Keratinocyte (primary cell): ENCODE results near the gene LHX5. TPM values are rescaled to one million over a fixed set of nuclear protein-coding genes. Genes with fewer than 3 reads are reported as not detected.

ENCODE experiments used
- DNase-seq: peaks from one replicate; pipeline ENCODE4 v3.0.0-alpha.2; 2011; ENCODE audit warnings: low read depth, missing footprints, low spot score
- FAIRE-seq: peaks from 2 replicates; lab custom pipeline; 2011; peaks lifted over from hg19 to GRCh38; lab: Jason Lieb, UNC
- H2AFZ ChIP-seq: 2 replicates; pipeline ENCODE4 v1.6.0; 2012; ENCODE audit warnings: low read length, control low read depth, inconsistent platforms; ENCODE audit not compliant: control insufficient read depth
- H3K27ac ChIP-seq: 2 replicates; pipeline ENCODE4 v1.5.1; 2011; ENCODE audit warnings: low read length; ENCODE audit not compliant: control insufficient read depth, insufficient read depth
- H3K27me3 ChIP-seq: 3 replicates; pipeline ENCODE4 v1.6.0; 2011; ENCODE audit warnings: low read length; ENCODE audit not compliant: control insufficient read depth, insufficient read depth; ENCODE audit errors: extremely low read depth
- H3K36me3 ChIP-seq, 2 experiments: 2 replicates in 1 of 2; 3 replicates in 1 of 2; pipeline ENCODE4 v1.5.1; 2011; ENCODE audit warnings: low read length in 2 of 2, mild to moderate bottlenecking in 1 of 2; ENCODE audit not compliant: control insufficient read depth in 2 of 2, insufficient read depth in 2 of 2; ENCODE audit errors: extremely low read depth in 1 of 2
- H3K4me1 ChIP-seq: 3 replicates; pipeline ENCODE4 v1.5.1; 2011; ENCODE audit warnings: low read length; ENCODE audit not compliant: control insufficient read depth, insufficient read depth; ENCODE audit errors: extremely low read depth
- H3K4me2 ChIP-seq: 3 replicates; pipeline ENCODE4 v1.6.0; 2011; ENCODE audit warnings: low read depth, low read length; ENCODE audit not compliant: control insufficient read depth, insufficient read depth; ENCODE audit errors: extremely low read depth
- H3K4me3 ChIP-seq, 3 experiments: fragments of 200-600 bp in 1 of 3; sonication (generic) in 1 of 3; 2 replicates in 2 of 3; 3 replicates in 1 of 3; pipeline ENCODE4 v1.5.1; 2011 to 2016; ENCODE audit warnings: low read length in 3 of 3, mild to moderate bottlenecking in 3 of 3, control low read depth in 2 of 3, inconsistent platforms in 1 of 3, low read depth in 1 of 3, mixed read lengths in 1 of 3, mixed run types in 1 of 3, moderate library complexity in 1 of 3; ENCODE audit not compliant: control insufficient read depth in 2 of 3, insufficient read depth in 2 of 3; ENCODE audit errors: extremely low read depth in 1 of 3
- H3K79me2 ChIP-seq: 2 replicates; pipeline ENCODE4 v1.6.0; 2012; ENCODE audit warnings: low read length; ENCODE audit not compliant: control insufficient read depth, insufficient read depth
- H3K9ac ChIP-seq: 3 replicates; pipeline ENCODE4 v1.6.0; 2011; ENCODE audit warnings: low read length; ENCODE audit not compliant: control insufficient read depth, insufficient read depth; ENCODE audit errors: extremely low read depth
- H3K9me1 ChIP-seq: 3 replicates; pipeline ENCODE4 v1.6.0; 2011; ENCODE audit warnings: low read length; ENCODE audit not compliant: control insufficient read depth, insufficient read depth; ENCODE audit errors: extremely low read depth
- H3K9me3 ChIP-seq: 2 replicates; pipeline ENCODE4 v1.5.1; 2012; ENCODE audit warnings: low read depth, low read length; ENCODE audit not compliant: control insufficient read depth
- H4K20me1 ChIP-seq: 3 replicates; pipeline ENCODE4 v1.6.0; 2011; ENCODE audit warnings: low read length; ENCODE audit not compliant: control insufficient read depth, insufficient read depth; ENCODE audit errors: extremely low read depth
- EZH2 ChIP-seq: IDR thresholded peaks from one replicate; pipeline ENCODE4 v1.6.1; 2012; ENCODE audit warnings: inconsistent platforms, mild to moderate bottlenecking, low read length, moderate library complexity
- dilution Hi-C: fragments of 300-500 bp; cut with MboI; formaldehyde crosslinking; loops from one replicate; pipeline ENCODE4 v1.7.0; 2020; ENCODE audit warnings: low sequenced_read_pairs; ENCODE audit not compliant: extremely low pct_ligation_motif_present
- polyA plus RNA-seq, 5 experiments: library from polyadenylated mRNA; depleted of rRNA in 3 of 5; stranded (reverse) in 3 of 5; stranded (forward) in 1 of 5; unstranded in 1 of 5; fragments of >200 nt; gene quantifications; 1 replicate in 1 of 5; 2 replicates in 3 of 5; 3 replicates in 1 of 5; pipeline versions ENCODE4 v1.2.1 to v1.2.3, GENCODE V29; 2011 to 2012; ENCODE audit warnings: missing spikeins in 2 of 5, low read depth in 1 of 5, low replicate concordance in 1 of 5
- TF ChIP-seq, protein P1 (sequence below), 3 experiments: IDR thresholded peaks in 1 of 3; conservative IDR thresholded peaks in 1 of 3; optimal IDR thresholded peaks in 1 of 3; 2 replicates in 2 of 3; 3 replicates in 1 of 3; pipeline versions ENCODE3 to v1.5.1; 2011; ENCODE audit warnings: low read length in 3 of 3, mild to moderate bottlenecking in 3 of 3, moderate library complexity in 2 of 3, control low read depth in 1 of 3, inconsistent platforms in 1 of 3; ENCODE audit not compliant: insufficient read depth in 2 of 3; ENCODE audit errors: extremely low read depth in 1 of 3

LHX5 gene
- polyA plus RNA-seq, 1 donor (not counting 4 experiments of a cell fraction or from before 2014, with no cell fraction given) = 0.04 TPM

DNA sequence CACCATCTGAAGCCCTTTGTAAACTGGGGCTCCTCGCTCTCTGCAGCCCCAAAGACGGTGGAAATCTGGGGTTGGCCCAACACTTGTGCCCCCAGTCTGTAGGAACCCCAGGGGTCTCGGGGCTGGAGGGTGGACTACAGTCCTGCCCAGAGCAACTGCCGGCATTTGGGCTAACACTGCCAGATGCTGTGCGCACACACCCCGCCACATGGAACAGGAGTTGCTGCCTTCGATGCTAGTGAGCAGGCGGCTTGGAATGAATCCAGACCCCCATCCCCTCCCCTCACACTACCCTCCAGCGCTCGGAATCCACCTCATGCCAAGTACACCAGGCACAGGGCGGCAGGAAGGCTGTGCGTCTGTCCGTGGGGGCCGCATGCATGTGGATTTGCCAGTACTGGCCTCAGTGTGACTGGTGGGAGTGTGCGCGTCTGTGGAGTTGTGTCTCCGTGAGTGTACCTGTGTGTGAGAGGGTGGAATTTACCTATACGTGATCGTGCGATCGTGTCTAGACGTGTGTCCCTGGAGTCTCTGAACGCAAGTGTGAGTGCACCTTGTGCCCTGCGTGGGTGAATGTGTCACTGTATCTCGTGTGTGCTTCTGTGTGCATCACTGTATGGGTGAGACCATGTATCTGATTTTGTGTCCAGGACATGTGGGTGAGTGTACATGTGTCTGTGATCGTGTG is 5.1 kb downstream of the LHX5 start:
- Histone ChIP-seq H3K27me3 (peaks cover 95% of the 10 kb centered on the region), H3K27ac (no peak overlapping the region), H3K9me3 (no peaks in the 10 kb centered on the region), H3K4me2 (peak overlapping the region; percentile 85), H3K9ac (no peak overlapping the region), H3K4me1 (peaks cover 15% of the 10 kb centered on the region), H3K4me3 (no peak overlapping the region), H4K20me1 (peaks cover 3% of the 10 kb centered on the region), H3K9me1 (no peaks in the 10 kb centered on the region), H2AFZ (no peak overlapping the region), H3K79me2 (no peaks in the 10 kb centered on the region), H3K36me3 (no peaks in the 10 kb centered on the region)
- dilution Hi-C loops = no loop called here
- TF ChIP-seq EZH2 = no peak
- TF ChIP-seq, protein P1, sequence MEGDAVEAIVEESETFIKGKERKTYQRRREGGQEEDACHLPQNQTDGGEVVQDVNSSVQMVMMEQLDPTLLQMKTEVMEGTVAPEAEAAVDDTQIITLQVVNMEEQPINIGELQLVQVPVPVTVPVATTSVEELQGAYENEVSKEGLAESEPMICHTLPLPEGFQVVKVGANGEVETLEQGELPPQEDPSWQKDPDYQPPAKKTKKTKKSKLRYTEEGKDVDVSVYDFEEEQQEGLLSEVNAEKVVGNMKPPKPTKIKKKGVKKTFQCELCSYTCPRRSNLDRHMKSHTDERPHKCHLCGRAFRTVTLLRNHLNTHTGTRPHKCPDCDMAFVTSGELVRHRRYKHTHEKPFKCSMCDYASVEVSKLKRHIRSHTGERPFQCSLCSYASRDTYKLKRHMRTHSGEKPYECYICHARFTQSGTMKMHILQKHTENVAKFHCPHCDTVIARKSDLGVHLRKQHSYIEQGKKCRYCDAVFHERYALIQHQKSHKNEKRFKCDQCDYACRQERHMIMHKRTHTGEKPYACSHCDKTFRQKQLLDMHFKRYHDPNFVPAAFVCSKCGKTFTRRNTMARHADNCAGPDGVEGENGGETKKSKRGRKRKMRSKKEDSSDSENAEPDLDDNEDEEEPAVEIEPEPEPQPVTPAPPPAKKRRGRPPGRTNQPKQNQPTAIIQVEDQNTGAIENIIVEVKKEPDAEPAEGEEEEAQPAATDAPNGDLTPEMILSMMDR (optimal IDR thresholded peaks at IDR 0.05 in 1 of 3, IDR thresholded peaks at IDR 0.05 in 1 of 3, conservative IDR thresholded peaks at IDR 0.05 in 1 of 3; ENCODE audit: extremely low read depth in 1 of 3, insufficient read depth in 2 of 3, low read length in 3 of 3) = no peak
- FAIRE-seq (no peak), DNase-seq (no peak)

DNA sequence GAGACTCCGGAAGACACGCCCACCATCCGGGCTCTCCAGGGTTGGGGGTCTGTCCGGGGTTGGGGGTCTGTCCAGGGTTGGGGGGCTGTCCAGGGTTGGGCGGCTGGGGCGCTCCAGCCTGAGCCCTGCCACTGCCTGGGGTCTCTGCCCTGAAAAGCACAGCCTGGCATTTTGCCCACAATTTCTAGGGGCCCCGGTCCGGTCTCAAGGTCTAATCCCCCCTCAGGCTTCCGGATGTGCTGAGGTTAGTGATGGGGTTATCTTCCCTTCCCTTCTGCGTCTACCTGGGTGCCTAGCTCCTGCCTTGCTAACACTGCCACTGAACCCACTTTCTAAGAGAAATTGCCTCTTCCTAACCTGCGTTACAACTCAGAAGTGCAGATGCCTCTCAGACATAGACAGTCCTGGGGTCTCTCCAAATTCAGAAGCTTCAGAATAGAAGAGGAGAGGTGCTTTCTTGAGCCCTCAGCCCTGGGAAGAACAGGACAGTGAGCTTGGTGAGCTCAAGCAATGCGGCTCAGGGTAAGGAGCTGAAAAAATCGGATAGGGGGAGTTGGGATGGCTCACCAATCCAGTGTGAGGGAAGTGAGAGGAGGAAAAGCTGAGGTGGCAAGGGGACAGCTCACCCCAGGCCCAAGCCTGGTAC is 5.7 kb downstream of the LHX5 start:
- Histone ChIP-seq H3K27me3 (peaks cover 91% of the 10 kb centered on the region), H2AFZ (no peak overlapping the region), H3K9me1 (no peaks in the 10 kb centered on the region), H3K9me3 (no peaks in the 10 kb centered on the region), H3K9ac (no peak overlapping the region), H3K4me1 (peaks cover 15% of the 10 kb centered on the region), H3K36me3 (no peaks in the 10 kb centered on the region), H3K27ac (no peak overlapping the region), H3K79me2 (no peaks in the 10 kb centered on the region), H3K4me2 (no peak overlapping the region), H3K4me3 (no peak overlapping the region), H4K20me1 (peaks cover 3% of the 10 kb centered on the region)
- DNase-seq = no peak
- dilution Hi-C loops = no loop called here
- TF ChIP-seq, protein P1 (optimal IDR thresholded peaks at IDR 0.05 in 1 of 3, IDR thresholded peaks at IDR 0.05 in 1 of 3, conservative IDR thresholded peaks at IDR 0.05 in 1 of 3; ENCODE audit: extremely low read depth in 1 of 3, insufficient read depth in 2 of 3, low read length in 3 of 3) = no peak
- peak; percentile 19 for TF ChIP-seq EZH2
- FAIRE-seq = no peak
